Glutamatergic neuron (in vitro differentiated cells): Measurements from ENCODE around the gene TRAPPC1. TPM values are rescaled to one million over a fixed set of nuclear protein-coding genes. Genes with fewer than 3 reads are reported as not detected.

Experiments used
- DNase-seq: peaks from one replicate; pipeline ENCODE4 v3.0.0; 2022
- H3K27ac Mint-ChIP-seq: one replicate; pipeline ENCODE4 v1.8.0; 2020; ENCODE audit warnings: mild to moderate bottlenecking, mixed read lengths, inconsistent platforms; ENCODE audit not compliant: unreplicated experiment
- H3K27me3 Mint-ChIP-seq: one replicate; pipeline ENCODE4 v1.8.0; 2020; ENCODE audit warnings: mild to moderate bottlenecking, moderate library complexity, mixed read lengths, inconsistent platforms; ENCODE audit not compliant: unreplicated experiment
- H3K36me3 Mint-ChIP-seq: one replicate; pipeline ENCODE4 v1.8.0; 2020; ENCODE audit warnings: mild to moderate bottlenecking, mixed read lengths, inconsistent platforms; ENCODE audit not compliant: unreplicated experiment
- H3K4me1 Mint-ChIP-seq: one replicate; pipeline ENCODE4 v1.8.0; 2020; ENCODE audit warnings: mild to moderate bottlenecking, low read depth, mixed read lengths, inconsistent platforms; ENCODE audit not compliant: unreplicated experiment
- H3K4me3 Mint-ChIP-seq: one replicate; pipeline ENCODE4 v1.8.0; 2020; ENCODE audit warnings: mild to moderate bottlenecking, mixed read lengths, inconsistent platforms; ENCODE audit not compliant: unreplicated experiment
- H3K9me3 Mint-ChIP-seq: one replicate; pipeline ENCODE4 v1.8.0; 2020; ENCODE audit warnings: mild to moderate bottlenecking, moderate library complexity, mixed read lengths, inconsistent platforms; ENCODE audit not compliant: unreplicated experiment
- CTCF ChIP-seq: fragments of 200-600 bp; sonication (generic); IDR thresholded peaks from one replicate; pipeline ENCODE4 v1.5.0; 2021; ENCODE audit not compliant: partially characterized antibody, unreplicated experiment
- total RNA-seq: library from RNA; stranded (reverse); fragmentation: NEBNext Ultra II Directional; extraction: Animal tissue kit (Norgen Biotek cat#: 25700); gene quantifications from one replicate; pipeline ENCODE4 v1.2.1, GENCODE V29; 2021; ENCODE audit not compliant: unreplicated experiment

The TRAPPC1 gene
- total RNA-seq, 1 donor from 2014 or later, result 214 TPM

GRCh38 chr17:7910281-7910680, 21.5 kb downstream of the TRAPPC1 start:
- Mint-ChIP-seq H3K27ac (no peak overlapping the region), H3K36me3 (peaks cover 14% of the 10 kb centered on the region), H3K9me3 (peaks cover 4% of the 10 kb centered on the region), H3K4me1 (peaks cover 11% of the 10 kb centered on the region), H3K27me3 (peaks cover 9% of the 10 kb centered on the region), H3K4me3 (no peak overlapping the region)
- TF ChIP-seq CTCF, result no peak
- DNase-seq, result no peak

- no peak overlapping the region for H3K4me3 Mint-ChIP-seq
Observed at GRCh38 chr17:7909089-7909488, 22.7 kb downstream of the TRAPPC1 start.

GRCh38 chr17:7903154-7904103, 28.3 kb downstream of the TRAPPC1 start:
- DNase-seq, result no peak
- Mint-ChIP-seq H3K4me3 (no peak overlapping the region), H3K4me1 (peaks cover 7% of the 10 kb centered on the region), H3K36me3 (peaks cover 24% of the 10 kb centered on the region), H3K27me3 (peaks cover 2% of the 10 kb centered on the region), H3K9me3 (peaks cover 3% of the 10 kb centered on the region), H3K27ac (no peak overlapping the region)
- no peak for TF ChIP-seq CTCF

More at GRCh38 chr17:7909089-7909488, 22.7 kb downstream of the TRAPPC1 start:
- DNase-seq, result no peak
- Mint-ChIP-seq H3K4me1 (peaks cover 7% of the 10 kb centered on the region), H3K27ac (no peak overlapping the region), H3K9me3 (peaks cover 2% of the 10 kb centered on the region), H3K27me3 (peaks cover 4% of the 10 kb centered on the region), H3K36me3 (peaks cover 26% of the 10 kb centered on the region)
- TF ChIP-seq CTCF, result no peak

GRCh38 chr17:7897773-7898172, 34.0 kb downstream of the TRAPPC1 start:
- Mint-ChIP-seq H3K9me3 (peaks cover 3% of the 10 kb centered on the region), H3K4me1 (peaks cover 9% of the 10 kb centered on the region), H3K4me3 (no peak overlapping the region), H3K27ac (no peak overlapping the region), H3K36me3 (peaks cover 16% of the 10 kb centered on the region), H3K27me3 (peaks cover 5% of the 10 kb centered on the region)
- TF ChIP-seq CTCF, result no peak
- DNase-seq, result no peak

- H3K36me3 Mint-ChIP-seq, result peaks cover 16% of the 10 kb centered on the region
- no peak for TF ChIP-seq CTCF
- no peak for DNase-seq
- no peak overlapping the region for H3K4me3 Mint-ChIP-seq
- peaks cover 3% of the 10 kb centered on the region for H3K9me3 Mint-ChIP-seq
- peaks cover 5% of the 10 kb centered on the region for H3K27me3 Mint-ChIP-seq
- no peak overlapping the region for H3K27ac Mint-ChIP-seq
- peaks cover 10% of the 10 kb centered on the region for H3K4me1 Mint-ChIP-seq
Observed at GRCh38 chr17:7897090-7897489, 34.7 kb downstream of the TRAPPC1 start.
